GM12878 (cell line): ENCODE measurements around the gene SLC6A12. TPM values are rescaled to one million over a fixed set of nuclear protein-coding genes. Genes with fewer than 3 reads are reported as not detected.

Experiments
- ATAC-seq: fragments of 200-7000 bp; cut with Tn5 transposase; 3 replicates; pipeline ENCODE4 v1.9.1; 2020; ENCODE audit warnings: mild to moderate bottlenecking, moderate library complexity
- BruUV-seq: library from RNA; stranded (reverse); fragments of 400-500 nt; replicated peaks from 2 replicates; lab custom pipeline; 2021; lab: Mats Ljungman, UMichigan
- CTCF ChIA-PET: fragments of 300-600 bp; sonication (Branson Sonifier 250); formaldehyde crosslinking; extraction: SDS; loops from one replicate; lab custom pipeline; 2021; ENCODE audit warnings: inconsistent platforms; lab: Yijun Ruan, JAX
- POLR2A ChIA-PET: fragments of 350-600 bp; formaldehyde crosslinking; extraction: SDS; loops from one replicate; lab custom pipeline; 2021; ENCODE audit warnings: inconsistent platforms; lab: Charles Lee
- RAD21 ChIA-PET: fragments of 300-600 bp; sonication (Branson Sonifier 250); formaldehyde crosslinking; loops from one replicate; lab custom pipeline; 2023; ENCODE audit warnings: antibody characterized with exemption; ENCODE audit not compliant: unreplicated experiment; lab: Charles Lee
- SMC1A ChIA-PET: fragments of 300-600 bp; sonication (Branson Sonifier 250); formaldehyde crosslinking; loops from one replicate; lab custom pipeline; 2023; ENCODE audit not compliant: unreplicated experiment, uncharacterized antibody; lab: Charles Lee
- DNase-seq: peaks from one replicate; pipeline ENCODE4 v3.0.0-alpha.2; 2011; ENCODE audit warnings: low read depth, low spot score
- FAIRE-seq: peaks from 3 replicates; lab custom pipeline; 2011; peaks lifted over from hg19 to GRCh38; lab: Jason Lieb, UNC
- H2AFZ ChIP-seq: 2 replicates; pipeline ENCODE4 v1.6.0; 2011; ENCODE audit warnings: low read depth, low read length, control low read depth; ENCODE audit not compliant: control insufficient read depth
- H3K27ac ChIP-seq: 2 replicates; pipeline ENCODE4 v1.5.1; 2011; ENCODE audit warnings: control low read depth; ENCODE audit not compliant: control insufficient read depth, insufficient read depth
- H3K27me3 ChIP-seq, 2 experiments: replicated peaks in 1 of 2; 2 replicates each; pipeline versions ENCODE4 v1.6.0 to v1.6.1; 2011; ENCODE audit warnings: low read length in 1 of 2; ENCODE audit not compliant: control insufficient read depth in 2 of 2, insufficient read depth in 2 of 2
- H3K36me3 ChIP-seq, 2 experiments: 2 replicates each; pipeline ENCODE4 v1.5.1; 2011; ENCODE audit warnings: low read length in 1 of 2; ENCODE audit not compliant: control insufficient read depth in 2 of 2, insufficient read depth in 2 of 2
- H3K4me1 ChIP-seq: 2 replicates; pipeline ENCODE4 v1.6.1; 2011; ENCODE audit warnings: mild to moderate bottlenecking, low read length, moderate library complexity, mixed read lengths; ENCODE audit not compliant: control insufficient read depth, insufficient read depth
- H3K4me2 ChIP-seq: 2 replicates; pipeline ENCODE4 v1.6.0; 2011; ENCODE audit warnings: control low read depth; ENCODE audit not compliant: control insufficient read depth, insufficient read depth
- H3K4me3 ChIP-seq: fragments of 200-600 bp; sonication (generic); 2 replicates; pipeline ENCODE4 v1.5.1; 2016
- H3K79me2 ChIP-seq: 2 replicates; pipeline ENCODE4 v1.6.0; 2011; ENCODE audit warnings: low read length; ENCODE audit not compliant: control insufficient read depth, insufficient read depth
- H3K9ac ChIP-seq: 2 replicates; pipeline ENCODE4 v1.8.0; 2011; ENCODE audit warnings: low read length, control low read depth, mixed read lengths; ENCODE audit not compliant: control insufficient read depth, insufficient read depth
- H3K9me3 ChIP-seq: replicated peaks from 3 replicates; pipeline ENCODE4 v1.5.1; 2011; ENCODE audit warnings: mild to moderate bottlenecking, low read length; ENCODE audit not compliant: control insufficient read depth, insufficient read depth
- H4K20me1 ChIP-seq: 2 replicates; pipeline ENCODE4 v1.6.0; 2011; ENCODE audit not compliant: control insufficient read depth, insufficient read depth
- ATF2 ChIP-seq: IDR thresholded peaks from 2 replicates; pipeline ENCODE4 v1.6.1; 2012; ENCODE audit warnings: low read length, inconsistent platforms
- CBX3 ChIP-seq: fragments of 200-600 bp; sonication (generic); IDR thresholded peaks from 2 replicates; pipeline ENCODE4 v1.6.1; 2016; ENCODE audit warnings: low read depth, borderline replicate concordance
- CEBPZ ChIP-seq: fragments of 150-350 bp; IDR thresholded peaks from 2 replicates; pipeline ENCODE4 v1.6.1; 2016; ENCODE audit warnings: low read depth, low read length
- CHD4 ChIP-seq: fragments of 200-600 bp; sonication (generic); IDR thresholded peaks from 2 replicates; pipeline ENCODE4 v1.6.1; 2016; ENCODE audit warnings: mild to moderate bottlenecking
- ELK1 ChIP-seq: IDR thresholded peaks from 2 replicates; pipeline ENCODE4 v1.6.1; 2012; ENCODE audit warnings: low read depth, low read length, improper control_type of control experiment
- HSF1 ChIP-seq: fragments of 150-350 bp; IDR thresholded peaks from 2 replicates; pipeline ENCODE4 v1.6.1; 2014; ENCODE audit warnings: mild to moderate bottlenecking, low read depth, low read length
- NFIC ChIP-seq: IDR thresholded peaks from 2 replicates; pipeline ENCODE4 v1.6.1; 2012; ENCODE audit warnings: low read depth, mild to moderate bottlenecking, inconsistent platforms, low read length, moderate library complexity
- POU2F2 ChIP-seq: IDR thresholded peaks from 3 replicates; pipeline ENCODE4 v1.6.1; 2011; ENCODE audit warnings: low read depth, mild to moderate bottlenecking, low read length, borderline replicate concordance
- RCOR1 ChIP-seq: conservative IDR thresholded peaks from 2 replicates; pipeline ENCODE4 v1.6.1; 2012; ENCODE audit warnings: low read depth, low read length, improper control_type of control experiment
- RFX5 ChIP-seq: IDR thresholded peaks from 2 replicates; pipeline ENCODE4 v1.6.1; 2011; ENCODE audit warnings: low read depth, low read length, improper control_type of control experiment
- TCF3 ChIP-seq: IDR thresholded peaks from 2 replicates; pipeline ENCODE4 v1.6.1; 2012; ENCODE audit warnings: low read depth, mild to moderate bottlenecking, low read length, borderline replicate concordance; ENCODE audit not compliant: insufficient read depth
- TCF7 ChIP-seq: IDR thresholded peaks from 2 replicates; pipeline ENCODE4 v1.6.1; 2014; ENCODE audit warnings: antibody characterized with exemption, borderline replicate concordance
- USF2 ChIP-seq: IDR thresholded peaks from 2 replicates; pipeline ENCODE4 v1.6.1; 2011; ENCODE audit warnings: low read depth, low read length, improper control_type of control experiment, borderline replicate concordance
- ZNF384 ChIP-seq: IDR thresholded peaks from 2 replicates; pipeline ENCODE4 v1.6.1; 2012; ENCODE audit warnings: low read depth, mild to moderate bottlenecking, low read length, improper control_type of control experiment, borderline replicate concordance
- WGBS: methylation state at CpG from one replicate; pipeline ENCODE4 v1.1.6; 2016; ENCODE audit warnings: low lambda C conversion rate; ENCODE audit not compliant: insufficient replicate concordance, insufficient coverage; ENCODE audit errors: missing lambda C conversion rate; 5-methylcytosine and 5-hydroxymethylcytosine counted together
- in situ Hi-C: fragments of 300-500 bp; cut with MboI; formaldehyde crosslinking; loops from 9 replicates; pipeline ENCODE4 v1.14.3; 2018; ENCODE audit warnings: mixed read lengths
- intact Hi-C: fragments of 100-400 bp; cut with micrococcal nuclease; formaldehyde crosslinking; loops from one replicate; pipeline ENCODE4 v1.14.2; 2022; ENCODE audit not compliant: unreplicated experiment
- polyA plus RNA-seq, 11 experiments: library from polyadenylated mRNA; depleted of rRNA in 4 of 11; unstranded in 6 of 11; stranded (reverse) in 5 of 11; fragments of >200 nt; fragmentation: Nextera tagmentation in 4 of 11; fragmentation: Illumina TruSeq in 1 of 11; extraction: Ambion mirVana in 4 of 11; extraction: Trizol in 1 of 11; gene quantifications; 1 replicate in 1 of 11; 2 replicates in 10 of 11; pipeline versions ENCODE4 v1.2.1 to v1.2.3, GENCODE V29; 2011 to 2016; ENCODE audit warnings: inconsistent platforms in 2 of 11, missing spikeins in 2 of 11, low read depth in 1 of 11
- total RNA-seq, 4 experiments: library from RNA; depleted of rRNA in 3 of 4; stranded (reverse); fragments of >200 nt in 3 of 4; fragmentation: Illumina TruSeq in 1 of 4; extraction: Trizol in 1 of 4; gene quantifications; 2 replicates each; pipeline versions ENCODE4 v1.2.1 to v1.2.3, GENCODE V29; 2013 to 2021

Gene SLC6A12
- total and polyA plus RNA-seq, 10 of the 15 experiments (the other 5 are each of a cell fraction or from before 2014, with no cell fraction given): 0.06 to 0.11 (median 0.07) TPM; not detected in 7

GRCh38 chr12:254912-255311 is 41.0 kb upstream of the SLC6A12 start:
- H3K4me2 ChIP-seq: no peak overlapping the region
- ATAC-seq: no peak
- in situ Hi-C loops (no loop called here), intact Hi-C loops (no loop called here)
- BruUV-seq: no TSS peak
- SMC1A ChIA-PET: no interaction called here
- no peak for FAIRE-seq
- H3K9me3 ChIP-seq: no peaks in the 10 kb centered on the region
- H3K36me3 ChIP-seq: no peaks in the 10 kb centered on the region
- H3K27ac ChIP-seq: no peak overlapping the region
- POLR2A ChIA-PET: no interaction called here
- H3K9ac ChIP-seq: no peak overlapping the region
- 52% methylated on average over 9 of the region's 9 CpGs for WGBS
- H2AFZ ChIP-seq: no peak overlapping the region
- H3K79me2 ChIP-seq: no peaks in the 10 kb centered on the region
- H3K4me3 ChIP-seq: no peak overlapping the region
- CTCF ChIA-PET: no interaction called here
- no peaks in the 10 kb centered on the region for H3K4me1 ChIP-seq
- TF ChIP-seq RFX5 (no peak), CBX3 (no peak), HSF1 (no peak), TCF3 (no peak), RCOR1 (no peak), POU2F2 (no peak), ZNF384 (no peak), CEBPZ (no peak), ELK1 (no peak), USF2 (no peak), CHD4 (no peak), TCF7 (no peak), NFIC (no peak), ATF2 (no peak)
- RAD21 ChIA-PET: no interaction called here
- H4K20me1 ChIP-seq: no peaks in the 10 kb centered on the region
- H3K27me3 ChIP-seq: peaks cover 0 to 3% of the 10 kb centered on the region in 2 experiments; a peak in 2 of 4 replicates
- DNase-seq: no peak
